CD4-positive, alpha-beta T cell treated with Interleukin-2 at 100 ng/mL for 4 hours (primary cell): ENCODE measurements around the gene GNL1.
"Not testable (repeated sequence)": the region's sequence is repeated elsewhere in the genome, so short reads cannot be mapped to it uniquely, and the experiment has no call there.

Experiments used
- DNase-seq: peaks from one replicate; pipeline ENCODE4 v3.0.0-alpha.2; 2020; ENCODE audit warnings: low spot score

GNL1 gene

GRCh38 chr6:30529349-30529875 is 26.9 kb downstream of the GNL1 start:
- peak; percentile 35 for DNase-seq

- DNase-seq = not testable (repeated sequence)
These were observed 29.8 kb downstream of the GNL1 start for GRCh38 chr6:30526444-30526843.

GRCh38 chr6:30521952-30522351 is 34.3 kb downstream of the GNL1 start:
- DNase-seq = not testable (repeated sequence)

GRCh38 chr6:30521082-30521481 is 35.2 kb downstream of the GNL1 start:
- DNase-seq = not testable (repeated sequence)

GRCh38 chr6:30520522-30520921 is 35.8 kb downstream of the GNL1 start:
- DNase-seq = no peak

- not testable (repeated sequence) for DNase-seq
These were observed 37.7 kb downstream of the GNL1 start for GRCh38 chr6:30518505-30519145.

- not testable (repeated sequence) for DNase-seq
These were observed 38.4 kb downstream of the GNL1 start for GRCh38 chr6:30517767-30518504.

- DNase-seq = not testable (repeated sequence)
These were observed 39.6 kb downstream of the GNL1 start for GRCh38 chr6:30516754-30517076.

GRCh38 chr6:30515944-30516753 is 40.1 kb downstream of the GNL1 start:
- peak; percentile 95 for DNase-seq

GRCh38 chr6:30515106-30515505 is 41.2 kb downstream of the GNL1 start:
- DNase-seq = no peak

GRCh38 chr6:30513451-30513850 is 42.8 kb downstream of the GNL1 start:
- no peak for DNase-seq

GRCh38 chr6:30511169-30511546 is 45.1 kb downstream of the GNL1 start:
- DNase-seq = no peak

GRCh38 chr6:30510419-30511168 is 45.7 kb downstream of the GNL1 start:
- DNase-seq = no peak

- peak; percentile 75 for DNase-seq
These were observed 47.2 kb downstream of the GNL1 start for GRCh38 chr6:30508890-30509736.

GRCh38 chr6:30507849-30508827 is 48.2 kb downstream of the GNL1 start:
- DNase-seq = no peak

GRCh38 chr6:30500421-30501355 is 55.6 kb downstream of the GNL1 start:
- DNase-seq = no peak

GRCh38 chr6:30498705-30499104 is 57.6 kb downstream of the GNL1 start:
- DNase-seq = not testable (repeated sequence)

- no peak for DNase-seq
These were observed 58.6 kb downstream of the GNL1 start for GRCh38 chr6:30497714-30498113.

GRCh38 chr6:30497261-30497599 is 59.1 kb downstream of the GNL1 start:
- DNase-seq = not testable (repeated sequence)
